OCI-LY7 (cell line): ENCODE measurements around the gene FGGY.

Experiments used
- CTCF ChIP-seq: fragments of 200-600 bp; sonication (generic); conservative IDR thresholded peaks from 2 replicates; pipeline ENCODE4 v1.5.1; 2014; ENCODE audit warnings: mild to moderate bottlenecking, antibody characterized with exemption, low read length, moderate library complexity, mixed read lengths
- EZH2phosphoT487 ChIP-seq: fragments of 200-600 bp; sonication (generic); IDR thresholded peaks from 2 replicates; pipeline ENCODE4 v1.6.1; 2018; ENCODE audit warnings: low read depth, borderline replicate concordance, mild to moderate bottlenecking, mixed run types, antibody characterized with exemption, low read length, moderate library complexity, mixed read lengths

- TF ChIP-seq CTCF (no peak), EZH2phosphoT487 (no peak)
Observed at GRCh38 chr1:59390307-59390706, 93.4 kb downstream of the FGGY start.
